ENCODE data around the gene RAD21L1. TPM values are rescaled to one million over a fixed set of nuclear protein-coding genes. Genes with fewer than 3 reads are reported as not detected.

The RAD21L1 gene
- total and polyA plus RNA-seq, 2 of the 8 experiments (the other 6 are each of a cell fraction or from before 2014, with no cell fraction given) = 0.06 to 0.26 TPM

DNA sequence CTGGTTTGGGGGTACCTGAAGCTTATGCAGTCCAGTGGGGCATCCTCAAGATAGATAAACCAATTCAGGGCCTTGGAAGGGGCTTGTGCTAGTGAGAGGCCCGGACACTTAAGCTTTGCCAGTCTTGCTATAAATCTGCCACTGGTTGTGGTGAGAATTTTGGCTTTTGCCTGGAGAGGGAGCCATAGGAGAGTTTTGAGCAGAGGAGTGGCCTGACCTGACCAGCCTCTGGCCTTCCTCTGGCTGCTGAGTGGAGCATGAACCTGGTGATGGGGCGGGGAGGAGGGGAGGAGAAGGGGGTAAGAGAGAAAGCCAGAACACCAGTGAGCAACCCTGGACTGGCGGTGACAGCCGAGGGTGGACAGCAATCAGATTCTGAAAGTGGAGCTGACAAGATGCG lies 48.2 kb upstream of the RAD21L1 start:
- ChIA-PET POLR2A (ENCODE audit: partially characterized antibody) (interaction anchor here (0.7 kb wide), 1 partner anchor 59 kb away, joined by 3 read pairs; the partner anchor contains the start of gene PSMF1), CTCF (ENCODE audit: partially characterized antibody) (interaction anchor here (0.6 to 8.7 kb wide), 7 partner anchors 9 to 564 kb away, joined by 3 to 101 read pairs (median 3); partner anchors contain the start of gene C20orf202)
- Histone ChIP-seq H3K23ac (ENCODE audit: insufficient read length) (no peak overlapping the region), H3K4ac (replicated peaks; ENCODE audit: insufficient read length, low read depth, low read length) (no peak overlapping the region), H2BK120ac (replicated peaks; ENCODE audit: low read depth, low read length) (no peak overlapping the region), H3K4me1 (replicated peaks in 1 of 4; ENCODE audit: control insufficient read depth in 3 of 4, insufficient read depth in 4 of 4, low read length in 3 of 4) (peaks cover 0 to 2% (median 0%) of the 10 kb centered on the region in 4 experiments; a peak in 2 of 7 replicates), H3K27me3 (replicated peaks in 1 of 4; ENCODE audit: control insufficient read depth in 3 of 4, extremely low read depth in 1 of 4, insufficient read depth in 3 of 4, low read length in 3 of 4) (0 out of 7 replicates have a peak, but pooled peaks cover 0 to 6% (median 0%) of the 10 kb centered on the region in 4 experiments), H3K79me2 (ENCODE audit: control insufficient read depth in 1 of 2, insufficient read depth in 2 of 2, low read length in 2 of 2) (no peaks in the 10 kb centered on the region), H3K18ac (ENCODE audit: extremely low read depth, low read length) (no peak overlapping the region), H4K8ac (ENCODE audit: extremely low read depth, insufficient read depth, low read length) (no peak overlapping the region), H3K9ac (replicated peaks in 1 of 4; ENCODE audit: extremely low read depth in 1 of 4, low read depth in 3 of 4, low read length in 3 of 4) (no peak overlapping the region), H2BK20ac (ENCODE audit: low read length) (no peak overlapping the region), H4K20me1 (replicated peaks in 1 of 2; ENCODE audit: control insufficient read depth in 1 of 2, insufficient read depth in 2 of 2, low read length in 2 of 2) (peaks cover 1 to 16% of the 10 kb centered on the region in 2 experiments), H4K91ac (replicated peaks; ENCODE audit: insufficient read length, low read length) (peak overlapping the region; percentile 7), H2BK12ac (ENCODE audit: low read depth, low read length) (no peak overlapping the region; the same call in 1 of the 2 replicates), H2BK15ac (ENCODE audit: low read length) (no peak overlapping the region), H3K23me2 (ENCODE audit: low read depth, low read length) (no peaks in the 10 kb centered on the region; the same call in 1 of the 2 replicates), H3K56ac (replicated peaks; ENCODE audit: insufficient read length, low read depth, low read length) (no peak overlapping the region), H3K9me3 (ENCODE audit: insufficient read depth in 2 of 2, low read depth in 1 of 2, low read length in 1 of 2) (no peaks in the 10 kb centered on the region), H4K5ac (ENCODE audit: insufficient read length, low read depth, low read length) (no peak overlapping the region), H2AFZ (ENCODE audit: low read length) (no peak overlapping the region), H2BK5ac (ENCODE audit: low read depth, low read length) (no peak overlapping the region), H3K14ac (ENCODE audit: insufficient read length) (no peak overlapping the region), H3K4me3 (ENCODE audit: extremely low read depth in 1 of 4, insufficient read depth in 2 of 4, low read depth in 3 of 4, low read length in 4 of 4) (no peak overlapping the region), H2AK5ac (ENCODE audit: low read depth, low read length) (no peak overlapping the region), H3K36me3 (ENCODE audit: control insufficient read depth in 2 of 4, insufficient read depth in 4 of 4, low read length in 3 of 4) (no peaks in the 10 kb centered on the region; a peak in 3 of 8 replicates), H3K27ac (ENCODE audit: low read depth, low read length) (no peak overlapping the region), H3K79me1 (ENCODE audit: low read depth, low read length) (no peaks in the 10 kb centered on the region), H3K4me2 (ENCODE audit: insufficient read depth in 1 of 2, low read depth in 2 of 2, low read length in 2 of 2) (no peak overlapping the region)
- TF ChIP-seq RAD21 (IDR thresholded peaks at IDR 0.05 in 1 of 2, conservative IDR thresholded peaks at IDR 0.05 in 1 of 2; ENCODE audit: low read depth in 2 of 2, low read length in 2 of 2) (peak; percentile 60 to 66), CTBP2 (IDR thresholded peaks at IDR 0.05; ENCODE audit: borderline replicate concordance, insufficient read depth, insufficient read length, low read length) (no peak), CTCF (IDR thresholded peaks at IDR 0.05; ENCODE audit: control extremely low read depth in 1 of 3, insufficient read depth in 1 of 3, low read depth in 1 of 3, low read length in 3 of 3) (peak; percentile 37 to 64 (median 59))
- DNase-seq (ENCODE audit: low read depth in 1 of 2, low spot score in 2 of 2) (peak; percentile 29 to 57), FAIRE-seq (peak; percentile 19)
- 73% methylated on average over 4 of the region's 5 CpGs; no CpG with 5 or more reads in 1 of the 2 experiments for WGBS, 2 experiments (ENCODE audit: extremely low coverage in 1 of 2, insufficient coverage in 1 of 2, insufficient read length in 1 of 2, insufficient replicate concordance in 2 of 2, low coverage in 1 of 2, low lambda C conversion rate in 2 of 2, missing lambda C conversion rate in 1 of 2)

All from H1 (cell line).